Activated CD8-positive, alpha-beta memory T cell treated with anti-CD3 and anti-CD28 coated beads for 48 hours (primary cell): ENCODE data around the gene DSCAM.

ENCODE experiments used
- DNase-seq, 3 experiments: peaks; one replicate each; pipeline ENCODE4 v3.0.0-alpha.2; 2020; ENCODE audit warnings: low read depth in 2 of 3, low spot score in 2 of 3

The DSCAM gene

DNA sequence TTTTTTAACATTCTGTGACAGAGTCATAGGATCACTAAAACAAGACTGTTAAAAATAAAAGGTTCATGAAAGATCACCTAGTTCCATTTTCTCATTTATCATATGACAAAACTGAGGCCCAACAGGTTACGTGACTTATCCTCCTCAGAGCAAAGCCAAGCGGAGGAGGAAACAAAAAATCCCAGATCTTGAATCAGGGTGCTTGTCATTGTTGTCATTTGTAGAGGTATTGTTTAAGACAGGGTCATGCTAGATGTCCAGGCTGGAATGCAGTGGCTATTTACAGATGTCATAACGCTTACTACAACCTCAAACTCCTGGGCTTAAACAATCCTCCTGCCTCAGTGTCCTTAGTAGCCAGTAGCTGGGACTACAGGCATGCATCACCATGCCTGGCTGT lies 293.2 kb downstream of the DSCAM start:
- DNase-seq: no peak

DNA sequence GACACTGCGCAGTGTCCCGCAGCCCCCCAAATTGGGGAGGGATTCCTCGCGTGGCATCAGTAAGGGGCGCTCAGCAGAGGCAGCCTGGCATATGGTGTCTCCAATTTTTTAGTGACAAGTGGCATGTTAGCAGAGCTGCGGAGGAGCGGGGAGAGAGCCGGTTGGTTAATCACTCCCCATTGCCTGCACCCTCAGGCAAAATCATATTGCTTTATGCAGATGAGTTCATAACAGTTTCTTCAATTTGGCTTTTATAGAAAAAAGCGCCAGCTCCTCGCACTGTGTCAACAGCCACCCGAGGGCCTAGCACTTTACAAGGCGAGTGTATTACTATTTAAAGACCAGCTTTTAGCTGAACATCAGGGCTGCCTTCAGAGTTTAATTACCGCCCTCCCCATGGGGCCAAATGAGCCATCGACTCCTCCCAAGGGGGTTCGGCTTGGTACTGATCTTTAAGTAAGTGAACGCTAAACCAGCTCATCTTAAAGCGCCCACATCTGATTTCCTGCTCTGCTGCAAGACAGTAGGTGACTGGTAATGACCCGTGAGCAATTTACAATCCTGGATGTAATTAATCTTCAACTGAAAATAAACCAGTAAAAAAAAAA lies 298.9 kb downstream of the DSCAM start:
- DNase-seq: no peak

DNA sequence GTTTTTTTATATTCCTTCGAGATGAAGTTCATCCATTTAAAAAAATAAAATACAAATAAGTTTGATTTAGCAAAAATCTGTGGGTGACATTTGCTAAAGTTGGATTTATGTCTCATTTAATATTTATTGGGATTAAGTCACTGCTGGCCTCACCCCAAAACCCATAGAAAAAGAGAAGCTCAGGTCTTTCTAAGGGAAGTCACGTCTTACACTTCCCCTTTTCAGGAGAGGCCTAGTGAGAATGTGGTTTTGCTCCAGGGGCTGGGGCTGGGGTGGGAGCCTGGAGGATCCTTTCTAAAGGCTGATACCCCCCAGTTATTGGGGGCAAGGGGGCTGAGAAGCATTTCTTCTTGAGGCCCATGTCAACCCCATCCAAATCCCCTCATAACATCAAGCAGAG lies 300.3 kb downstream of the DSCAM start:
- no peak for DNase-seq

DNA sequence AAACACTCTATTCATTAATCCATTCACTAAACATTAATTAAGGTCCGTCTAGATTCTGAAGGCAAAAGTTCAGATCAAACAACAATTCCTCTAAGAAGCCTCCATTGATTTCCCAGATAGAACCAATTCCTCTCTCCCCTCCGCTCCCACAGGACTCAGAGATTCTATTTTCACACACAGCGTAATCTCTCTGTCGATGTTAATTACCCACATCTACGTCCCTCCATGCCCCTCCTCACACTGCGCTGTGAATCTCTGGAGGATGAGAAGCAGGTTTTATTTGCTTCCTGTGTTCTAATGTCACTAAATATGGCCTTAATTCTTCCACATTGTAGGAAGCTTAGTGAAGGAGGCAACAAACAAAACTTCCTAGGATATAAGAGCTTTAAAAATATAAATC lies 306.7 kb downstream of the DSCAM start:
- no peak for DNase-seq

- DNase-seq: no peak
Observed at GRCh38 chr21:40534886-40535285, 312.1 kb downstream of the DSCAM start.

- DNase-seq: no peak
Observed at GRCh38 chr21:40531431-40532110, 315.4 kb downstream of the DSCAM start.

GRCh38 chr21:40531016-40531415 lies 315.9 kb downstream of the DSCAM start:
- no peak for DNase-seq

DNA sequence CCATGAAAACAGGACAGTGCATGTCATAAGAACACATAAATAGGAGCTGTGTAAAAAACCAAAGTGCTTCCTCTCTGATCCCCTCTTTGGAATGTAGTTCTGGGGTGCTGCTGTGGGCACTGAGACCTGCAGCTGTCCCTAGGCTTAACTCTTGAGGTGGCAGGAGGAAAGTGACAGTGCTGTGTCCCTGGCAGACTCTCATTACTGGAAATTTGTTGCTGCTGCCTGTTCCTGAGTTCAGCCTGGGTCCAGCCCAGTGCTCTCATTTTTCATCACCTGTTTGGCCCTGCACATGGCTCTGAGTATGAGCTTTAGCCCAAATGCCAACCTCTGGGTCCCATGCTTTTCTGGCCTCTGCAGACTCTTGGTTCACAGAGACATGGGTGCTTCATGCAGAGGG lies 329.3 kb downstream of the DSCAM start:
- no peak for DNase-seq

DNA sequence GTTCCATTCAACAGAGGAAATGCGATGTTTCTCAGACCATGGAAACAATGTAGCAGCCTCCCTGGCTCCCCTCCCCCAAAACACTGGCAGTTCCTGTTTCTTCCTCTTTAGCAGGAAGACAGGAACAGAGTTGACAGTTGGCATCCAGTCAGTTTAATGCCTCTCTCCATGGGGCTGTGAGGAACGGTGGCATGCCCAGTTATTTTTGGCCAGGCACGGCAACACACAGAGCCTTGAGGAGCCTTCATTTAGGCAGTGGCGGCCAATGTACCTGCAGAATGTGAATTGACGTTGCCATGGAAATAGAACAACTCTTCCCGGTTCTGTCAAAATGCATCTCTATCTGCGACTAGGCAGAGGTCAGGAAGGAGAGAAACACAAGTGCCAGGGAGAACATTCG lies 330.6 kb downstream of the DSCAM start:
- no peak for DNase-seq

DNA sequence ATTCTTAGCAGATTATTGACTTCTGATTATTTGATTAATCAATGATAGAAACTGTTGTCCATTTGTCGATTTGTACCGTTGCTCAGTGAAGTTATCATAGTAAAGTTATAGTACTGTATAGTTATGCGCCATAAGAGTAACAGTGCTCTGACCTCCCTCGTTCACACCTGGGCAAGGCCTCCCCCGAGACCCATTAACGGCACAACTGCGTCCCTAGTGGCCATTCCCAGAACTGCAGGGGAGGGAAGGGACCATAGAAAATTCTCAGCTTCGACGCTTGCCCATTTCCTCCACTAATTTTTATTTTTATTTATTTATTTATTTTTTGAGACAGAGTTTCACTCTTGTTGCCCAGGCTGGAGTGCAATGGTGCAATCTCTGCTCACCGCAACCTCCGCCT lies 334.4 kb downstream of the DSCAM start:
- DNase-seq: no peak

- DNase-seq: no peak
Observed at GRCh38 chr21:40507978-40508377, 339.0 kb downstream of the DSCAM start.

DNA sequence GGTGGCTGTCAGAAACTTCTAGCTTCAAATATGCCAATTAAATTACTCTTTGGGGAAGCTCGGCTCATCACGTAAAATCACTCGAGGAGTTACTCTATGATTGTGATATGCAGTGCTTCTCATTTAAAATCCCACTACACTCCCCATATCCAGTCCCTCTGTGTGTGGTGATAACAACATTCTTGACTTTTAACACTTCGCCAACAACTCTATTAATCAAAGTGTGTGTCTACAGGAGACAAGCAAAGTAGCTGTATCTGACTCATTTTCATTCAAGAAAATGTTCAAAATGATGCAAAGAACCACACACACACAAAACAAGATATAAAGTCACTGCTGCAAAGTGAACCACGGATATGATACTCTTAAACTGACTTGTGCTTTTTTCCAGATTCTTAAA lies 341.3 kb downstream of the DSCAM start:
- DNase-seq: no peak

DNA sequence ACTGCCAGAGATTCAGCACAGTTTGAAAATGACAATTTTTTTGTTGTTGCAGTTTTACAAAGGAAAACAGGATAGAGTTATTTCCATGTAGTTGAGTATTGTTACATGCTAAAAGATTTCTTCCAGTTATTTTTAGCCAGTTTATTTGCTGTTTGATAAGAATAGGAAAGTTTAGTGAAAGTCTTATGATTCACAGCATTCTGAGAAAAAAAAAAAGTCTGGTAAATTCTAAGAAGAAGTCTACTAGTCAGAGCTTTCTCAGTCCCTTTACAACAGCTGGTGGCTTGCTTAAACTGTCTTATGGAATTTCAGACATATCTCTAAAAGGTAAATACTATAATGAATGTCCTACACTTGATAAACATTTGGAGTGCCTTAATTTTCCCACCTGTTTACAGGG lies 341.7 kb downstream of the DSCAM start:
- no peak for DNase-seq

- no peak for DNase-seq
Observed at GRCh38 chr21:40504825-40505224, 342.1 kb downstream of the DSCAM start.

DNA sequence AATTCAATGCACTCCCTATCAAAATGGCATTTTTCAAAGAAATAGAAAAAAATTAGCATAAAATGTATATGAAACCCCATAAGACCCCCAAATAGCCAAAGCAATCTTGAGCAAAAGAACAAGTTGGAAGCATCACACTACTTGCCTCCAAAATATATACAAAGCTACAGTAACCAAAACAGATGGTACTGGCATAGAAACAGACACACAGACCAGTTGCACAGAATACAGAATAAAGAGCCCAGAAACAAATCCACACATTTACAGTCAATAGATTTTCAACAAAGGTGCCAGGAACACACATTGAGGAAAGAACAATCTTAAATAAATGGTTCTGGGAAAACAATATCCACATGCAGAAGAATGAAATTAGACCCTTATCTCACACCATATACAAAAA lies 350.8 kb downstream of the DSCAM start:
- no peak for DNase-seq

GRCh38 chr21:40490408-40490807 lies 356.6 kb downstream of the DSCAM start:
- no peak for DNase-seq

GRCh38 chr21:40489001-40489400 lies 358.0 kb downstream of the DSCAM start:
- DNase-seq: no peak

DNA sequence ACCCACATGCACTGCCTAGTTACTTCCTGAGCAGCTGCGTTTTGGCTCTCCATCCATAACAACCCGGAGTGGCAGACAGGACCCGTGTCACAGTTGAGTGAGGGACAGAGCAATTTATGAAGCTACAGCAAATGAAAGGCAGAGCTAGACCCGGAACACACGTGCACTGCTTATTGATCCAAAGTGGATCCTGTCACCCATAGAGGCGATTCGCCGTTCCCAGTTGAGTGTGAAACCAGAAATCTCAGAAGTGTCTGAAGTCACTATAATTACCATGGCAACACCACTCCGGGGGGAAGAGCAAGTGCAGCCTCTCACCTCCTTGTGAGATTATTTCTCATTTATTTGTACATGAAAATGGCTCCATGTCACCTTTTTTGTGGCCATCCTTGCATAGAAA lies 365.2 kb downstream of the DSCAM start:
- DNase-seq: no peak

DNA sequence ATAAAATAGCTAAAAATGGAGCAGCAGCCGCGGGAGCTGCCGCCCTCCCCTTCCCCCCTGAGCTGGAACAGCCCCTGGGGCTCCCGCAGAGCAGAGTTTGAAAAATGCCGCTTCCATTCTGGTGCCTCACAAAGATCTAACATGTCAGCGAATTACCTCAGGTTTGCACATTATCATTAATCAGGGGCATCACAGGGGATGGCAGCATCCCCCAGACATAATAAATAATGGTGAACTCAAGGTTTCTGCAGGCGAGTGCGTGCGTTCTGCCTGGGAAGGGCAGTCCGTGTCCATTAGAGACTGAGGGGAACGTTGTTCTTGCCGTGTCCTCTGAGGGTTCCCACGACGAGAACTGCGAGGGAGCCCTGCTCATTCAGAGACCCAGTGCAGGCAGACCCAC lies 372.4 kb downstream of the DSCAM start:
- DNase-seq: no peak

DNA sequence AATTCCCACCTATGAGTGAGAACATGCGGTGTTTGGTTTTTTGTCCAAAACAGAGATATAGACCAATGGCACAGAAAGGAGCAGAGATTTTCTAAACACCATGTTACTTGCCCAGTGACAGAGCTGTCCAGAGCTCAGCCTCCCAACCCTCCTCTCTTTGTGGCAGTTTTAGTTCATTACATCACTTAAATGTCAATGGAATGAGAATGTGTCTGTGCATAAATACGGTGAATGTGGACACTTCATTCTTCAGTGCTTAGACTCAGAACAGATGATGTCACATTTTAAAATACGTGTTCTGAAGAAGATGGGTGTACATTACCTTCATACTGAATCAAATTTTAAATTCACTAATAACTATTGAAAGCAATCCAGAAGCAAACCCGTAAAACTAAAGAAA lies 374.9 kb downstream of the DSCAM start:
- no peak for DNase-seq

GRCh38 chr21:40471103-40471502 lies 375.9 kb downstream of the DSCAM start:
- DNase-seq: no peak

DNA sequence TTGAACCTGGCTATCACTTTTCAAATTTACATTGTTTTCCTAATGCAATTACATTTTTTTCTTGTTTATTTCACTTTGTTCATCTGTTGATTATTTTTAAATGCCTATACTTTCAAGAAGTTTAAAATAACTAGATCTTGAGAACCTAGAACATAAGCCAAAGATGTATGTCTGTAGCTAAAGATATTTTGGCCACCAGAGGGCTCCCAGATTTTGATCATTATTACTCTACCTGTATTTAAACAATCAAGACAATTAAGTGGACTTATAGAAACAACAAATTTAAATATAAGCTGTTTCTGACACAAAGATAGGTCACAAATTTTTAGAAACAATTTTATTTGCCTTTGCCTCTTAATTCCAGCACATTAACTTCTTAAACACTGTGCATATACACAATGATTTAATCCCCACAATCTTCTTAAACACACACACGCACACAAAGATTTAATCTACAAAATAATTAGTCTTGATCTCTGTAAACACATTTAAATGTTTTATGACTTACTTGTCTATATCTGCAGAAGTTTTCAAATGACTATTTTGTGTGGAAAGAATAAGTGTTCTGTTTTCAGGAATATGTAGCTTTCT lies 380.0 kb downstream of the DSCAM start:
- no peak for DNase-seq

- no peak for DNase-seq
Observed at GRCh38 chr21:40465382-40465781, 381.6 kb downstream of the DSCAM start.
